ENCODE measurements around the gene NRXN3. TPM values are rescaled to one million over a fixed set of nuclear protein-coding genes. Genes with fewer than 3 reads are reported as not detected.

Gene NRXN3
- total RNA-seq, 1 experiment from 2014 or later, result not detected

GRCh38 chr14:79630288-79630960, 1460.3 kb downstream of the NRXN3 start:
- POLR2A ChIA-PET, result no interaction called here
- H3K4me2 ChIP-seq (ENCODE audit: low read length), result no peak overlapping the region
- BruUV-seq (replicated peaks), result no TSS peak
- H3K79me2 ChIP-seq (ENCODE audit: insufficient read depth, low read length), result no peaks in the 10 kb centered on the region
- H3K4me3 ChIP-seq (replicated peaks in 1 of 2; ENCODE audit: low read depth in 1 of 2, low read length in 2 of 2), result no peak overlapping the region
- intact Hi-C loops (cut with micrococcal nuclease), result no loop called here
- H2AFZ ChIP-seq (ENCODE audit: low read depth, low read length, poor library complexity, severe bottlenecking), result no peak overlapping the region
- H3K36me3 ChIP-seq (ENCODE audit: control insufficient read depth in 1 of 2, insufficient read depth in 2 of 2, low read length in 2 of 2), result no peaks in the 10 kb centered on the region
- no peak overlapping the region for H3K9ac ChIP-seq (ENCODE audit: low read length)
- H3K9me3 ChIP-seq (ENCODE audit: control insufficient read depth in 1 of 2, insufficient read depth in 1 of 2, low read depth in 1 of 2, low read length in 2 of 2), result peaks cover 4 to 10% of the 10 kb centered on the region in 2 experiments; a peak in 2 of 4 replicates
- TF ChIP-seq YY1 (IDR thresholded peaks at IDR 0.05; ENCODE audit: extremely low read depth, insufficient replicate concordance, low read depth, low read length), result no peak
- no peak for TF ChIP-seq ZBTB33 (IDR thresholded peaks at IDR 0.05; ENCODE audit: extremely low read depth, insufficient replicate concordance, low read length)
- TF ChIP-seq EGR1 (IDR thresholded peaks at IDR 0.05; ENCODE audit: low read depth), result no peak
- no peak for TF ChIP-seq CEBPB (IDR thresholded peaks at IDR 0.05; ENCODE audit: low read depth)
- no peak for TF ChIP-seq ZFX (IDR thresholded peaks at IDR 0.05)
- TF ChIP-seq ATF3 (IDR thresholded peaks at IDR 0.05), result no peak
- TF ChIP-seq RAD21 (IDR thresholded peaks at IDR 0.05; ENCODE audit: low read depth), result no peak
- TF ChIP-seq ZNF274 (IDR thresholded peaks at IDR 0.05; ENCODE audit: low read depth, low read length), result no peak
- no peak for TF ChIP-seq POLR2A (IDR thresholded peaks at IDR 0.05; ENCODE audit: borderline replicate concordance, extremely low read depth, insufficient read depth, insufficient read length)
- TF ChIP-seq TCF7L2 (IDR thresholded peaks at IDR 0.05; ENCODE audit: borderline replicate concordance, extremely low read depth, insufficient read depth, insufficient read length), result no peak
- TF ChIP-seq SP1 (IDR thresholded peaks at IDR 0.05; ENCODE audit: low read depth), result no peak
- no peak for TF ChIP-seq FOSL1 (IDR thresholded peaks at IDR 0.05; ENCODE audit: low read depth)
- TF ChIP-seq EZH2 (IDR thresholded peaks at IDR 0.05), result no peak
- no peak for TF ChIP-seq SRF (IDR thresholded peaks at IDR 0.05; ENCODE audit: low read depth)
- no peak for TF ChIP-seq REST (IDR thresholded peaks at IDR 0.05; ENCODE audit: low read depth)
- DNase-seq (ENCODE audit: low read depth, low spot score) (no peak), ATAC-seq (no peak)
- no peaks in the 10 kb centered on the region for H3K9me2 ChIP-seq (ENCODE audit: insufficient read depth)
- no peaks in the 10 kb centered on the region for H4K20me1 ChIP-seq (ENCODE audit: insufficient read depth)
- no peak overlapping the region for H3K27ac ChIP-seq (ENCODE audit: low read depth, low read length)
- RAD21 ChIA-PET (ENCODE audit: low non-redundant PET in 1 of 2, low total read pairs in 2 of 2, uncharacterized antibody in 2 of 2, unreplicated experiment in 2 of 2), result no interaction called here
- no peaks in the 10 kb centered on the region for H3K4me1 ChIP-seq (ENCODE audit: control insufficient read depth in 1 of 2, insufficient read depth in 2 of 2, low read length in 2 of 2)
- no peaks in the 10 kb centered on the region for H3K27me3 ChIP-seq (ENCODE audit: insufficient read depth, low read length)
- CTCF ChIA-PET, result no interaction called here

All from HCT116 (cell line).